Measurements from ENCODE around the gene TAF4. TPM values are rescaled to one million over a fixed set of nuclear protein-coding genes. Genes with fewer than 3 reads are reported as not detected.

TAF4 gene
- total RNA-seq, 4 donors from 2014 or later = 13.9 to 22.0 (median 18.6) TPM

GRCh38 chr20:62040381-62040922 is 25.2 kb downstream of the TAF4 start:
- WGBS, 2 donors = 91 to 92% methylated on average over 25 of the region's 25 CpGs
- TF ChIP-seq POLR2A (IDR thresholded peaks at IDR 0.05) = no peak
- TF ChIP-seq CTCF (IDR thresholded peaks at IDR 0.05) = no peak
- Histone ChIP-seq H3K4me3 (replicated peaks in 1 of 3) (no peak overlapping the region), H3K36me3 (no peaks in the 10 kb centered on the region), H3K4me1 (no peaks in the 10 kb centered on the region), H3K9me3 (no peaks in the 10 kb centered on the region), H3K27me3 (no peaks in the 10 kb centered on the region), H3K27ac (no peak overlapping the region)
- no peak for DNase-seq
- intact Hi-C loops (cut with DNase I) = no loop called here

- no peaks in the 10 kb centered on the region for H3K4me1 ChIP-seq
- WGBS, 2 donors = 91 to 94% methylated on average over 6 of the region's 6 CpGs
- no peaks in the 10 kb centered on the region for H3K27me3 ChIP-seq
- H3K36me3 ChIP-seq = no peaks in the 10 kb centered on the region
- no peaks in the 10 kb centered on the region for H3K9me3 ChIP-seq
- no peak for TF ChIP-seq CTCF (IDR thresholded peaks at IDR 0.05)
- no peak for DNase-seq
- no peak overlapping the region for H3K27ac ChIP-seq
- H3K4me3 ChIP-seq (replicated peaks in 1 of 3) = no peak overlapping the region
- intact Hi-C loops (cut with DNase I) = no loop called here
Observed at GRCh38 chr20:62039738-62040137, 25.9 kb downstream of the TAF4 start.

- WGBS, 2 donors = 77 to 80% methylated on average over 13 of the region's 13 CpGs
- DNase-seq = no peak
- Histone ChIP-seq H3K27ac (no peak overlapping the region), H3K27me3 (no peaks in the 10 kb centered on the region), H3K4me1 (no peaks in the 10 kb centered on the region), H3K4me3 (replicated peaks in 1 of 3) (no peak overlapping the region), H3K36me3 (no peaks in the 10 kb centered on the region), H3K9me3 (no peaks in the 10 kb centered on the region)
- no peak for TF ChIP-seq POLR2A (IDR thresholded peaks at IDR 0.05)
- TF ChIP-seq CTCF (IDR thresholded peaks at IDR 0.05) = no peak
- intact Hi-C loops (cut with DNase I) = no loop called here
Observed at GRCh38 chr20:62032609-62033368, 32.9 kb downstream of the TAF4 start.

- Histone ChIP-seq H3K27ac (no peak overlapping the region), H3K4me3 (replicated peaks in 1 of 3) (no peak overlapping the region), H3K4me1 (peaks cover 0 to under 1% of the 10 kb centered on the region in 2 donors), H3K9me3 (no peaks in the 10 kb centered on the region), H3K27me3 (no peaks in the 10 kb centered on the region), H3K36me3 (no peaks in the 10 kb centered on the region)
- intact Hi-C loops (cut with DNase I) = no loop called here
- DNase-seq = no peak
- TF ChIP-seq CTCF (IDR thresholded peaks at IDR 0.05) = no peak
- TF ChIP-seq POLR2A (IDR thresholded peaks at IDR 0.05) = no peak
- 95 to 97% methylated on average over 15 of the region's 15 CpGs for WGBS, 2 donors
Observed at GRCh38 chr20:62031462-62032092, 34.1 kb downstream of the TAF4 start.

GRCh38 chr20:62030834-62031434 is 34.7 kb downstream of the TAF4 start:
- intact Hi-C loops (cut with DNase I) = no loop called here
- Histone ChIP-seq H3K27ac (no peak overlapping the region), H3K4me1 (peaks cover 5 to 7% of the 10 kb centered on the region in 2 donors), H3K4me3 (replicated peaks in 1 of 3) (no peak overlapping the region), H3K27me3 (no peaks in the 10 kb centered on the region), H3K9me3 (no peaks in the 10 kb centered on the region), H3K36me3 (no peaks in the 10 kb centered on the region)
- 84 to 87% methylated on average over 14 of the region's 14 CpGs for WGBS, 2 donors
- no peak for TF ChIP-seq CTCF (IDR thresholded peaks at IDR 0.05)
- no peak for TF ChIP-seq POLR2A (IDR thresholded peaks at IDR 0.05)
- DNase-seq = no peak

Data from thyroid gland (tissue), 4 donors.